Measurements from ENCODE around the gene EGLN2. TPM values are rescaled to one million over a fixed set of nuclear protein-coding genes. Genes with fewer than 3 reads are reported as not detected.

The EGLN2 gene
- total and polyA plus RNA-seq, 9 of the 15 experiments (the other 6 are each of a cell fraction or from before 2014, with no cell fraction given): 9.6 to 114 (median 71.0) TPM

DNA sequence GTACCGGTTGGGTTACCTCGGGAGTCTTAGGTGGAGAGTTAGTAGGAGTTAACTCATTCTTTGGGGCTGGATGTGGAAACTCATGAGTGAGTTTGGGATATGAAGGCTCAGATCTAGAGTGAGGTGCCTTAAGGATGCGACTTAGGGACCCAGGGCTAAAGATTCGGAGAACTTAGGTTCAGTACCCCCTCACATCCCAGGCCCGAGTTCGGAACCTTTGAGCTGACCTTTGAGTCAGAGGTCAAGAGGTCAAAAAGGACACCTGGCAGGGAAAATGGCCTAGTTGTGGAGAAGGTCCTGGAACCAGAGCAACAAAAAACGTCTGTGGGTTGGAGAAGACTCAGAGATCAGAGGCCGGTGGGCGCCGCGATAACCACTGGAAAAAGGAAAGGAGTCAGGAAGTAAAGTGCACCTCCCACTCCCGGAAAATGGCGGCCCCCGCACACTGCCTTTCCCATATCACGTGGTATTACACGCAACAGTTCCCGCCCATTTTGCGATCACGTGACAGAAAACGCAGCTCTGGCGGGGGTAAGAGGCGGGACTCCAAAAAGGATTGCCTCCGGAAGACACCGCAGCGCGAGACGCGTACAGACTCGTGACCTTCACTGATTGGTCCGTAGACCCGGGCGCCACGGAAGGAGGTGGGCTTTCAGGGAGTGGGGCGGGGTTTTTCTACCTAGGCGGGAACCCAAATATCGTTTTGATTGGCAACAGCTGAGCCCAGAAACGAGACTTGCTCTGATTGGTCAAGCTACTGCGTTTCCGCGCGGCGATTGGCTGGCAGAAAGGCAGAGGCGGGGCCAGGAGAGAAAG, 48.7 kb upstream of the EGLN2 start, which contains the start of gene ACTMAP (continued):
- no peak for TF ChIP-seq HNRNPUL1 (IDR thresholded peaks at IDR 0.05; ENCODE audit: low read length)
- TF ChIP-seq ZKSCAN3 (CRISPR knock-in tag; IDR thresholded peaks at IDR 0.05): no peak
- TF ChIP-seq KLF1 (tag; IDR thresholded peaks at IDR 0.05): no peak
- TF ChIP-seq YBX1 (IDR thresholded peaks at IDR 0.05): no peak
- TF ChIP-seq FOXJ2 (tag; IDR thresholded peaks at IDR 0.05): no peak
- TF ChIP-seq ATF6 (CRISPR knock-in tag; IDR thresholded peaks at IDR 0.05): no peak; the same call in 1 of the 2 replicates
- TF ChIP-seq JUND (IDR thresholded peaks at IDR 0.05; ENCODE audit: borderline replicate concordance, low read depth, low read length): no peak; the same call in 1 of the 2 replicates
- TF ChIP-seq JUND (tag; IDR thresholded peaks at IDR 0.05; ENCODE audit: borderline replicate concordance, low read depth, low read length): peak; percentile 54; the same call in 2 of the 3 replicates
- TF ChIP-seq SMAD4 (CRISPR knock-in tag; conservative IDR thresholded peaks at IDR 0.05): peak; percentile 82; the same call in 1 of the 2 replicates
- TF ChIP-seq ZNF586 (CRISPR knock-in tag; conservative IDR thresholded peaks at IDR 0.05): no peak
- TF ChIP-seq GTF2E2 (tag; IDR thresholded peaks at IDR 0.05): no peak
- no peak for TF ChIP-seq PCBP2 (IDR thresholded peaks at IDR 0.05; ENCODE audit: low read depth, low read length, poor library complexity, severe bottlenecking)
- TF ChIP-seq TCF3 (CRISPR knock-in tag; IDR thresholded peaks at IDR 0.05): peak; percentile 47
- TF ChIP-seq, protein P1, sequence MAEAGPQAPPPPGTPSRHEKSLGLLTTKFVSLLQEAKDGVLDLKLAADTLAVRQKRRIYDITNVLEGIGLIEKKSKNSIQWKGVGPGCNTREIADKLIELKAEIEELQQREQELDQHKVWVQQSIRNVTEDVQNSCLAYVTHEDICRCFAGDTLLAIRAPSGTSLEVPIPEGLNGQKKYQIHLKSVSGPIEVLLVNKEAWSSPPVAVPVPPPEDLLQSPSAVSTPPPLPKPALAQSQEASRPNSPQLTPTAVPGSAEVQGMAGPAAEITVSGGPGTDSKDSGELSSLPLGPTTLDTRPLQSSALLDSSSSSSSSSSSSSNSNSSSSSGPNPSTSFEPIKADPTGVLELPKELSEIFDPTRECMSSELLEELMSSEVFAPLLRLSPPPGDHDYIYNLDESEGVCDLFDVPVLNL (CRISPR knock-in tag; IDR thresholded peaks at IDR 0.05; ENCODE audit: low read depth): peak; percentile 85

Measured in K562 (cell line).